Measurements from ENCODE around the gene RRP9.

The RRP9 gene

GRCh38 chr3:51896607-51897305 lies 44.9 kb downstream of the RRP9 start:
- no peak for DNase-seq

- DNase-seq, result no peak
Observed at GRCh38 chr3:51894939-51895338, 46.8 kb downstream of the RRP9 start.

- no peak for DNase-seq
Observed at GRCh38 chr3:51894391-51894790, 47.3 kb downstream of the RRP9 start.

GRCh38 chr3:51891242-51892039 lies 50.3 kb downstream of the RRP9 start:
- DNase-seq, result no peak

GRCh38 chr3:51888463-51889105 lies 53.1 kb downstream of the RRP9 start:
- DNase-seq, result no peak

GRCh38 chr3:51887620-51888019 lies 54.1 kb downstream of the RRP9 start:
- DNase-seq, result no peak

GRCh38 chr3:51886447-51886846 lies 55.3 kb downstream of the RRP9 start:
- no peak for DNase-seq

All from inflammatory macrophage treated with lipopolysaccharide for 1 hour (primary cell).